LNCaP clone FGC (cell line): ENCODE data around the gene PIGU.
A peak's percentile ranks its signal among the peaks of the same experiment; 100 is the strongest.

ENCODE experiments used
- DNase-seq: peaks from one replicate; pipeline ENCODE4 v3.0.0-alpha.2; 2011; ENCODE audit warnings: low read depth
- H3K4me3 ChIP-seq: 2 replicates; pipeline ENCODE4 v1.5.1; 2011; ENCODE audit warnings: mild to moderate bottlenecking, low read depth, low read length, control low read depth
- CTCF ChIP-seq: IDR thresholded peaks from 2 replicates; pipeline ENCODE4 v1.5.1; 2012; ENCODE audit warnings: mild to moderate bottlenecking; ENCODE audit not compliant: control insufficient read depth, insufficient read depth; ENCODE audit errors: extremely low read depth

The PIGU gene

GRCh38 chr20:34705008-34705396 is 28.1 kb upstream of the PIGU start:
- peak overlapping the region; percentile 91 for H3K4me3 ChIP-seq
- DNase-seq: no peak
- TF ChIP-seq CTCF: no peak

- no peak for TF ChIP-seq CTCF
- peak within 1 kb of the TSS; percentile 91 for H3K4me3 ChIP-seq
- peak; percentile 79 for DNase-seq
Measured at GRCh38 chr20:34704177-34705007, 27.5 kb upstream of the PIGU start, which contains the start of gene TP53INP2. TP53INP2 (plus strand) TSS chr20:34704344; CDS start chr20:34708740, 4,396 bp downstream.

GRCh38 chr20:34703424-34704176 is 26.7 kb upstream of the PIGU start:
- peak; percentile 88 for DNase-seq
- H3K4me3 ChIP-seq: peak overlapping the region; percentile 91
- TF ChIP-seq CTCF: no peak

- DNase-seq: no peak
Measured at GRCh38 chr20:34703061-34703423, 26.1 kb upstream of the PIGU start.

GRCh38 chr20:34701405-34702085 is 24.7 kb upstream of the PIGU start:
- H3K4me3 ChIP-seq: no peak overlapping the region
- no peak for TF ChIP-seq CTCF
- no peak for DNase-seq

More at GRCh38 chr20:34703061-34703423, 26.1 kb upstream of the PIGU start:
- no peak for TF ChIP-seq CTCF
- peak overlapping the region; percentile 91 for H3K4me3 ChIP-seq

GRCh38 chr20:34693414-34693813 is 16.5 kb upstream of the PIGU start:
- H3K4me3 ChIP-seq: no peak overlapping the region
- no peak for DNase-seq
- no peak for TF ChIP-seq CTCF
